Heart left ventricle (tissue), 13 donors: Measurements from ENCODE around the gene MAST3.
"Not testable (repeated sequence)": the region's sequence is repeated elsewhere in the genome, so short reads cannot be mapped to it uniquely, and the experiment has no call there.

Experiments
- CTCF ChIP-seq, 12 donors: fragments of 200-600 bp; sonication (generic) in 4 of 12; IDR thresholded peaks; one replicate each; pipeline versions ENCODE4 v1.5.0 to v1.8.0; 2018 to 2022; ENCODE audit warnings: antibody characterized with exemption in 12 of 12, mild to moderate bottlenecking in 5 of 12
- POLR2A ChIP-seq, 2 donors: fragments of 450-650 bp; IDR thresholded peaks; one replicate each; pipeline ENCODE4 v1.6.1; 2017; ENCODE audit warnings: antibody characterized with exemption in 2 of 2, mild to moderate bottlenecking in 2 of 2, moderate library complexity in 2 of 2
- donor health status: ischemic (EF 13 %, LVEDD 7.1; RV severe dilation, severe dysfunction).
- donor health status: DM: no; HTN: yes; CAD: no.
- donor health status: DM: no; HTN: no; CAD: no.
- donor health status: ischemic (EF 25% LVEDD 6.9; RV normal size, moderate dysfunction).
- donor health status: ischemic (EF 25% LVEDD 5.7; RV mildly dilated, moderate dysfunction).
- donor health status: ischemic (EF 35%, LVEDD 5.7; RV mildly dilated, moderate dysfunction).
- donor health status: nonischemic (EF 11% LVEDD 7.7; RV severe dilation, severe dysfunction).
- donor health status: DM: yes; HTN: yes; CAD: no.
- donor health status: PGD.
- donor health status: ischemic (EF 29% LVEDD 5.4; RV normal size, mild dysfunction).
- donor health status: nonischemic (EF 23%, LVEDD 6.1; RV moderate dilation, normal function).

DNA sequence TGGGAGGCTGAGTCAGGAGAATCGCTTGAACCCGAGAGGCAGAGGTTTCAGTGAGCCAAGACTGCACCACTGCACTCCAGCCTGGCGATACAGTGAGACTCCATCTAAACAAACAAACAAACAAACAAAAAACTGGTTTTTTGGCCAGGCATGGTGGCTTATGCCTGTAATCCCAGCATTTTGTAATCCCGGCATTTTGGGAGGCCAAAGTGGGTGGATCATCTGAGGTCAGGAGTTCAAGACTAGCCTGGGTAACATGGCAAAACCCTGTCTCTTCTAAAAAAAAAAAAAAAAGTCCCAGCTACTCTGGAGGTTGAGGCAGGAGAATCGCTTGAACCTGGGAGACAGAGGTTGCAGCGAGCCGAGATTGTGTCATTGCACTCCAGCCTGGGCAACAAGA lies 7.7 kb downstream of the MAST3 start:
- TF ChIP-seq CTCF, POLR2A (IDR thresholded peaks at IDR 0.05): not testable (repeated sequence)
